Effector CD8-positive, alpha-beta T cell (primary cell): ENCODE results near the gene NMNAT2.
"Not testable (repeated sequence)": the region's sequence is repeated elsewhere in the genome, so short reads cannot be mapped to it uniquely, and the experiment has no call there.

ENCODE experiments used
- DNase-seq: peaks from one replicate; lab custom pipeline; 2025; lab: John Stamatoyannopoulos, UW

The NMNAT2 gene

DNA sequence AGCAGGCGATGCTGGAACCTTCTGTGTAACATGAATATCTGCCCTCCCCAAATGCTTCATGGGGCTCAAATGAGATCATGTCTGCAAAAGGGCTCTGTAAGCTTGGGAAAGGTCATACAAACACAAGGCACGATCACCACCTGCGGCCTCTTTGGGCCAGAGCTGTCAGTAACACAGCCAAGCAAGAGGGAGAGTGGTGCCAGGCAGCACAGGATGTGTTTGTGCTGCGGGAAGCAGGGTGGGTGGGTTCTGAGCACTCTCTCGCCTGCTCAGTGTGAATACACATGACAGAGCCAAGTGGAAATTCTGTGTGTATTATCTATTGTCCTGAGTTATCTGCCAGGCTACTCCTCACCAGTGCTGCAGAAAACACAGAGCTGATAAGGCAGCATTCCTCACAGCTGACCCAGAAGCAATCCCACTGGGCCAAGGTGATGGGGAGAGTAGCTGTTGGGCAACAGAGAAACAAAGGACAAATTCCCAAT is 130.9 kb downstream of the NMNAT2 start:
- DNase-seq: no peak

DNA sequence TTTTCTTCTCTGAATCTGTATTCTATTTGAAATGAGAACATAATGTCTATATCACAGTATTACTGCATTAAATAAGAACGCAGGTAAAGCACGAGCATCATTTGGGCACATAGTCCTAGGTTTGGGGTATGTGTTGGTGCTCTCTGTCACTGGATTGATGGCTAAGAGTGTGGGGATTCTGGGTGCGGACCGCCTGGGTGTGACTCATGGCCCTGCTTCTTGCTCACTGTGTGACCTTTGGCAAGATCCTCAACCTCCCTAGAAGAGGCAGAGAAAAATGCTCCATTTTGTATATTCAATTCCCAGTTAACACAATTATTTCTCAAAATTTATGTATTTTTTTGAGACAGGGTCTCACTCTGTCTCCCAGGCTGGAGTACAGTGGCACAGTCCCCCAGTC is 132.4 kb downstream of the NMNAT2 start:
- DNase-seq: no peak

DNA sequence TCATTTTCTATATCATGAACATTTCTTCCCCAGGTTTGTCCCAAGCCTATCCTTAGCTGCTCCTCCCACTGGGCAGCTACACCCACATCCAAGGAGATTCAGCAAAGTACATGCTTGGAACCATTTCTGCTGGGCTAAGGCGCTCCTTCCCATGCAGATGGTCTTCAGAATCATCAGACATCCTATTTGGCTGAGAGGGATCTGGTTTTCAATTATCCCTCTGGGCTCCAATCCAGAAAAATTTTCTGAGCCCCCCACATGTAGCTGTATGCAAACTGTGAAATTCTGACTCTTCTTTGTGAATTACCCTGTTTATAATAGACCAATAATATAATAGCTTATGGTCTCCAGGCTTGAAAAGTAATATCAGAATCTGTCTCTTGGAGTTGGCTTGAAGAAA is 132.9 kb downstream of the NMNAT2 start:
- no peak for DNase-seq

DNA sequence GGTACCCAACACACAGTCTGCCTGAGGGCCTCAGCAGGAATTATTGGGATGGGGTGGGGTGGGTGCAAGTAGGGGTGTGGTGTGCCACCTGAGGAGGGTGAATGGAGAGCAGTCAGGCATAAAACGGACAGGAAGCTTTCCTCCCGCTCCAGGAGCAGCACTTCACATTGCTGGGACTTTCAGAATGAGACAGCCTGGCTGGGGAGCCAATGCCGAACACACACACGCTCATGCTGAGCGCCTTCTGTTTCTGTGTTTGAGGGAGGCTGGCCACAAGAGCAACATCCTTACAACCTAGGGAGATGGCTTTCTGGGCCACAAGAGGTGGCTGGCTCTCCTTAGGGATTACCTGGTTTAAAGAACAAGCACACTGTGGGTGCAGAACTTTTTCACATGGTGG is 134.1 kb downstream of the NMNAT2 start:
- no peak for DNase-seq

DNA sequence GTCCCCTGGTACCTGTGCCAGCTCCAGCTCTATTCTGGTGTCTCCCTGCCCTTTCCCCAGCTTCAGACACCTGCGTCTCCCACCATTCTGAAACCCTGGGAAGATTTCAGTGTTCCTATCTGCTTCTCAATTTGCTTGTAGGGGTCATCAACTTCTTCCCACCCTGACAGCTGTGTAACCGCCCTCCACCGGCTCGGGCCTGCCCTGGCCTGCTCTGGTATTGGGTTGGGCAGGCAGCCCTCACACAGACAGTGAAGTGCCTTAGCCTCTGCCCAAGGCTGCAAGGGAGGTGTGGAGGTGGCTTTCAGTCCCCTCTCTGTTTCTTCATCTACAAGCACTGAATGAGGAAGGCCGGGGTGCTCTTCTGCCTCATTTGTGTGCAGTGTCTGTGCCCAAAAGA is 134.9 kb downstream of the NMNAT2 start:
- DNase-seq: no peak

DNA sequence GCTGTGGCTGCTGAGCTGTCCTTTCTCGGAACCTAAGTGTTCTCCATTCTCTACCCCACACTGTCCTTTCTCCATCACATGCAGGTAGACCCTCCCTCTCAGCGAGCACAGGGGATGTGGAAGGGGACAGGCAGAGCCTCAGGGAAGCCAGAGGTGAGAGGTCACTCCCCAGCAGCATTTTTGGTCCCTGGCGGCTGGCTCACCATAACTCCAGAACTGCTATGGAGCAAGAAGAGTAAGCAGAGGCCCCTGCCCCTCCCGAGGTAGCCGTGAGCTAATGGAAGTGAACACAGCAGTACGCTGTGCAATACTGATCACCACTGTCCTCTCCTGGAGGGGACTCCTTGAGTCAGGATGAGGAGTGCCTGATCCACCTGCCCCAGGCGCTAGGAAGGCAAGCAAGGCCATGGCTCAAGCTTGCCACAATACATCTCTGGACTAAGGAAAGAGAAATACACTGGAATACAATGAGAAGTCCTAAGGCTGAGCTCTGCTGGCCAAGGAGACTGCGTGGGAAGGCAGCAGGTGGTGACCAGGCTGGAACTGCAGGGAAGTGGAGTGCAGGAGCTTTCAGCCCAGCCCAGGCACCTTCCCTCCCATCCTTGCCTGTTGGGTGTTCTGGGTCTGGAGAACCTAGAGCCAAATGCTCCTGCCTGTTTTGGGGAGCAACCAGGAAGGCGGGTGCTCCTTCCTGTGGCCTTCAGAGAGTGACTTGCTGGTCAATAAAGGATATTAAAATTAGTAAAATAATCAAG is 135.9 kb downstream of the NMNAT2 start:
- DNase-seq: no peak

DNA sequence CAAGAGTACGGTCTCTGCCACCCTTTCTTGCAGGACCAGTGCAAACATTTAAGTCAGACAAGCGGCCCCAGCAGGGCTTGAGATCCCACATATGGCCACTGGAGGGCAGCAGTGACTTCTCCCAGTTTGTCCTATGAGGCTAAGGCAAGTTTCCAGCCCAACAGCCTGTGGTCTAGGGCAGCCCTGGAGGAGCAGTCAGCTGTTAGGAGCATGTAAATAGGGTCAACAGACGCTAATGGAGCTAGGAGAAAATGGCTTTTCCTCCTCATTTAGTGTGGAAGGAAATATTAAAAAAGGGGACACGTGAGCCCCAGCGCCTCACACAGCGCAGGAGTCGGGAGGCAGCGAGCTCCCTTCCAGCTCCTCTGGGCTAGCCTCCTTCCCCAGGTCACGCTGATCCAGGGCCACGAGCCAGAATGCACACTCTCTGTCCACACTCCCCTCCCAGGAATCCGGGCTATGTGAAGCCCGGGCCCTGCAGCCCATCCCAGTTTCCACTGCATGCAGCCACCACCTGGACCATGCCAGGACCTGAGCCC is 136.6 kb downstream of the NMNAT2 start:
- peak; percentile 37 for DNase-seq

DNA sequence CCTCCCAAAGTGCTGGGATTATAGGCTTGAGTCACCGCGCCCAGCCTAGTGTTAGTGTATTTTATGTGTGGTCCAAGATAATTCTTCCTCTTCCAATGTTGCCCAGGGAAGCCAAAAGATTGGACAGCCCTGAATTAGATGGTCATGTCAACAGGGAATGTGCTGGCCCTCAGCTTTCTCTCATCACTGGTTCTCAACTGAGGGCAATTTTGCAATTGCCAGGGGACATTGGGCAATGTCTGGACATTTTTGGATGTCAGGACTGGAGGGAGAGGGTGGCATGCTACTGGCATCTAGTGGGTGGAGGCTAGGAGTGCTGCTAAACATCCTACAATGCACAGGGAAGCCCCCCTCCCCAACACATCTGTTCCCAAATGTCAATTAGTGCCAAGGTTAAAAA is 137.1 kb downstream of the NMNAT2 start:
- DNase-seq: no peak

DNA sequence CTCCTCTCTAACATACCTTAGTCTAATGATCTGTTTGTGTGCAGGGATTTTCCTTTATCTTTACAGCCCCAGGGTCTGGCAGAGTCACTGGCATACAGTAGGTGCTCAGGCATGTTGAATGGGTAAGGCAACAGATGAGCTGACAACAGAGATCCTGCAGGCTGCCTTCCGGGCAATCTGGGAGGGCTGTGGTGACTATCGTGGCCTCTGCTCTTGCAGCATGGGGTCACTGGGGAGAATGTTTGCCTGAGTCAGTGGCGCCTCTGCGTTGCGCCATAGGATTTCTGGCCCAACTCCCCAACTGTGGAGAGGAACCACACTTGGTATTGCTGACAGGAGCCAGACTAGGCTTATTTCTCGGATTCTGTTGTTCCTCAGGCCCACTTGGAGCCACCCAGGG is 138.3 kb downstream of the NMNAT2 start:
- no peak for DNase-seq

DNA sequence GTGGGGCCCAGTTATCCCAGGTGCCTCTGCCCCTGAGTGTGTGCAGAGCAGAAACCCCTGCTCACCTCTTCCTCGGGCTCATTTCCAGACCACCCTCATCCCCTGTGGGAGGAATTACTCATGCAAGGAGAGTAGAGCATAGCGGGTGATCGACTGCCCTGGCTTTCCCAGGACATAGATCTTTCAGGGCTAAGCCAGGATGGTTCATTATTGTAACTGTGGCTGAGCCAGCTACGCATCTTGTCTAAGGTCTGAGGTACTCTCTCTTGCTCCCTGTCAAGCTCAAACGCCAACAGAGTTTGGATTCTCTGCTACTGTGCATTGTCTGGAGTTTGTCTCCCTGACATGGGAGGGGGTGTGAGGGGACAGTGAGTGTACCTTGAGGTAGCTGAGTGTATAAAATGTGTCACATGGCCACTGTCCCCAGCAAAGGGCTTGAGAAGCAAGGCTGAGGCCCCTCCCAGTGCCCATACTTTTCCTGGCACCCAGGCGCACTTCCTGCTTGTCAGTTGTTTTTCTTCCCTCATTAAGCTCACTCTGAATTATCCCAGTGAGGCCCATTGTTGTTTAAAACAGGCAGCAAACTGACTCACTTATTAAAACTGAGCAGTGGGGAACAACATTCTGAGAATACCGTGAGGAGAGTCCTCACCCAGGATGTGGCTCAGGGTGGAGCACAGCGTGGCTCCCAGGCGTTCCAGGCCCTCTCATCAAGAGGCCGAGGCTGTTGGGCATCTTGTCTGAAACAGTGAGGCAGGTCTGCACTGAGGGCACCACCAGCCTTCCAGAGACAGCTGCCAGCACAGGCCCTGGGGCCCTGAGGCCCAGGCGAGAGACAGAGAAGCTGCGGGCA is 139.2 kb downstream of the NMNAT2 start:
- no peak for DNase-seq

DNA sequence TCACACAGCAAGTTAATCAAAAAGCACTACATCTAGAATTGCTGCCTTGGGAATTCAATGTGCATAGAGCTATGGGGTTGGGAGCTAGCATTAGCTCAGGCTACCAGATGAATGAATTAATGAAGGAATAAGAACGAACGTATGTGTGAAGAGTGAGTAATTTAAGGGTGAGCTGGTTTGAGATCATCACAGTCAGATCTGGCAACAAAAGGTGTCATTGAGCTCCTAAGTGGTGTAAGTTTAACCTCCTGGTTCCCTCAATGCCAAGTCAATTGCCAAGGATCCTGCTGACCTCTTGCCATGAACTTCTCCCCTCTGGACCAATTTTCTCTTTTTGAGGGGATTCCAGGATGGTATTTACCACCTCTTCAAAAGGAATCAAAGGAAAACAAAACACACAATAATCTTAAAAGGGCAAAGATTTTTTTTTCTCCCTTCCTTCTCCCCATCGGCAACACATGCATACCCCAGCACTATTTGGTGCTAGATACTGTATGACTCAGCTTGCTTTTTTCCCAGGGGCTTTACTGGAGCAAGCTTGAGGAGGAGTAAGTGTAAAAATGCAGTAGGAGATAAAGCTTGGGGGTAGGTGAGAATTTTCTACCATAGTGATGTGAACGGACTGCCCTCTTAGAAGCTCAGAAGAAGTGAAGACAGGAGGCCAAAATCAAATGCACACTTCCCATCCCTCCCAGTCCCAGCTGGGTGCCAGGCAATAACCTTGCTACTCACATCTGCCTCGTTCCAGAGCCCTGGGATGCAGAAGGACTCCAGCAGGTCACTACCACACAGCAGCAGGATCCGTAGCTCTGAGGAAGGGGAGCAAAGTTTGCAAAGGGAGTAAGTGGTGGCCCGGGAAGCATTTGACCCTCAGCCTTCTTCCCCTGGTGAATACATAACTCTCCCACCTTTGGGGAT is 140.1 kb downstream of the NMNAT2 start:
- DNase-seq: no peak

DNA sequence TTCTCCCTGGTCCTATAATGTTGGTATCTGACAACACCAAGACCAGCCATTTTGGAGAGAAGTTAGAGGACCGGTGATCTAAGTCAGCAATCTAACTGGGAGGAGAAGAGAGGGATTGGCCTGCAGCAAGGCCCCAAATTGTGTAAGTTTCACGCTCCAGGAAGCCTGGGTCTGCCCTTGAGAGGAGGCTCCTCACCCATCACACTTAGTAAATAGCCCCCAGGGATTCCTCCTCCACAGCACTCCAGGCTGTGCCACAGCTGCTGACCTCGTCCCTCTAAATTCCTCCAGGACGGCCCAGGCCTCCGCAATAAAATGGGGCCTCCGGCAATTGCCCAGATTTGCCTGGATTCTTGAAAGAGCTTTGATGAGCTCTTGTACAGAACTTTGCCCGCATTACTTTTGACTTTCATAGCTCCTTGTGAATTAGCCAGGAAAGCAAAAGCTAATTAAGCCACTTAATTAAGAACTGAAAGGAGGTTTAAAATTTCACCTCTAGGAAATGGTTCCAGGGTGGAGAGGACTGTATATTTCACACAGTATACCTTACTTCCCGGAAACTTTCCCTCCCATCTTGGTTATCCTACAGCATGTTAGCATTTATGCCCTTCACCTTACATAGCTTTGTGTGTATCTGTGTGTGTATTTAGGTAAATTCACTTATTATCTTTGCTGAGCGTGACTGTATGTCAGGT is 141.6 kb downstream of the NMNAT2 start:
- DNase-seq: no peak

DNA sequence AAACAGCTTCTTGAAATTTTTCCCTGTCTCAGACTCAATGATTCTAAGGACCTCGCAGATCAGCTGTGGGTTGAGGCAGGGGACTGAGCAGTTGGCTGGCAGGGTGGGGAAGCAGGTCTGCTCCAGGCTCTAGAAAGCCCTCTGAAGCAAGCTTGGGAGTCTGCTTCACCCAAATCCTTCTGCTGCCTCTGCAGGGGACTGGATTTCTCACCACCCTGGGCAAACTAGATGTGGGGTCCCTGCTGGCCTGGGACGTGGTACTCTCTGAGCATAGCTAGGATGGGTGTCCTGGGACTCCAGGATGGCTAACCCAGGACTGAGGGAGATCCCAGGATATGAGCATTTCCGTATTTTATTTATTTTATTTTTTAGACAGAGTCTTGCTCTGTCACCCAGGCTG is 142.9 kb downstream of the NMNAT2 start:
- no peak for DNase-seq

DNA sequence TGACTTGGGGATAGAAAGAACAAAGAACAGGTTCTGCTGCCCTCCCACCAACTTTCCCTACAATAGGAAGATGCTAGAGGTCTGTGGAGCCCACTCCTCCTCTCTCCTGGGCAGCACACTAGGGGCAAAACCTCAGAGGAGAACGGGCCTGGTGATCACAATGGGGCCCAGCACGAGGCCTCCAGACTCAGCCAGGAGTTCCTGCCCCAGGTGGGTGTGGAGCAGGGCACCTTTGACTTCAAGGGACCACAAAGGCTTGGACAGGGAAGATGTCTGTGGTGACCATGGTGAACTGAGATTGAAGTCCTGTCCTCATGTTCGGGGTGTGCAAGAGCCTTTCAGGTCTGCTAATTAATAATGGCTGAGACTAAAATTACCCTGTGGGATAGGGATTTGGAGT is 143.3 kb downstream of the NMNAT2 start:
- DNase-seq: no peak

DNA sequence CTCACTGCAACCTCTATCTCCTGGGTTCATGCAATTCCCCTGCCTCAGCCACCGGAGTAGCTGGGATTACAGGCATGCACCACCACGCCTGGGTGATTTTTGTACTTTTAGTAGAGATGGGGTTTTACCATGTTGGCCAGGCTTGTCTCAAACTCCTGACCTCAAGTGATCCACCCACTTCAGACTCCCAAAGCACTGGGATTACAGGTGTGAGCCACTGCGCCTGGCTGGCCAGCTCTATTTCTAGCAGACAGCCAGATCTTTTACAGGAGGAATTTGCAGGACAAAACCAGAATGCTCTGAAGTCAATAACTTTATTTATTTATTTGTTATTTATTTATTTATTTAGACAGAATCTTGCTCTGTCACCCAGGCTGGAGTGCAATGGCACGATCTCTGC is 144.2 kb downstream of the NMNAT2 start:
- not testable (repeated sequence) for DNase-seq

DNA sequence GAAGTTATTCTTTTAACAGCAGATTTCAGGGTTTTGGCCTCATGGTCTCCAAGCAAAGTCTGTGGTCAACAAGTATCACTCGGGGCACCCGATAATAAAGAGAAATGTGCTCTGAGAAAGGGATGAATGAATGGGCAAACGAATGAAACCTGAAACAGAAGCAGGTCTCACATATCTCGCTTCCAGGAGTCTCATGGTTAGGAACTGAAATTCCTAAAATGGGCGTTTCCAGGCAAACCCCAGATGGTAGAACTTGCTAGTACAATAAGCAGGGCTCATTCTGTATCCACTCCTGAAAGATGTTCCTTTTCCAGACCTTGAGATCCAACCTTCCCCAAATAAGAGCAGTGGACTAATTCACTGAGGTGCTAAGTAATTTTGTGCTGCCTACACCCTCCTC is 144.9 kb downstream of the NMNAT2 start:
- no peak for DNase-seq

DNA sequence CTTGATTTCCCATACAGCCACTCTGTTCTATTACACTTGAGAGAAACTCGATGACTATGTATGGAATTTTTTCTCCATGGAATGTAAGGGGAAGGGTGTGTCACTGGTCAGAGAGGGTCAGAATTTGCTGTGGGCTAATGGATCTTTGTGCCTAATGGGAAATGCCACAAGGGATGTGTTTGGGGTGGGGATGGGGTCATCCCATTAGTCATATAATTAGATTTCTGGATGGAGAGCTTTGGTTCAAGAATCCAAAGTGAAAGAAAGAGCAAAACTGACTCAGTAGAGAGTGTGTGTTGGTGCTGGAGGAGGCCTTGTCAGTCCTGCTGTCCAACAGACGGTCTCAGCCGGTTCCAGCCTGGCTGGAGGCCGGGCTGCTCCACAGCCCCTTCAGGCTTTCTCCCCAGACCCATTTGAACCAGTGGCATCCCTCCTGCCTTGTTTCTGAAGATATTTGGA is 145.8 kb downstream of the NMNAT2 start:
- no peak for DNase-seq

DNA sequence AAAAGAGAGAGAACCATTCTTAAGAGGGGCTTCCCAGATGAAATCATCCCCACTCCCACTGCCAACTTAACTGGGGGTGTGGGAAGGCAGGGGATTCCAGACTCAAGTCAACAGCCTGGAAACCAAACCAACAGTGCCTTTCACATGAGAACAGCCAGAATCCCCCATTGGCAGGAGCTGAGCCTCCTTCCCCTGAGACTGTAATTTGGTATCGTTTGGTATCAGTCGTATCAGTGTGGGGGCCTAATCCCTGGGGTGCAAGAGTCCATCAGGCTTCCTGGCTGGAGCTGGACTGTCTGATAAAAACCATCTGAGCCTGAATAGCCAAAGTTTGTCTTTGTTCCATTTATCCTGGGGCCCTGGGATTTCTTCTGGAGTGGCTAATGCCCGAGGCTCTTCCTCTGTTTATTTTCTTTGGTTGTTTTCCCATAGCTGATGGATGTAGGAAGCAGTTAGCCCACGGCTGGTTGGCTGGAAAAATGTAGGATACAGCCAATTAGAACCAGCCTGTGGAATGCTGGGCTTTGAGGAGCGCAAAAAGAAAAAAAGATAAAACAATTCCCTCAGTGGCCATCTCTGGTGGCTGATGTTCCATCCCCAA is 147.5 kb downstream of the NMNAT2 start:
- no peak for DNase-seq

DNA sequence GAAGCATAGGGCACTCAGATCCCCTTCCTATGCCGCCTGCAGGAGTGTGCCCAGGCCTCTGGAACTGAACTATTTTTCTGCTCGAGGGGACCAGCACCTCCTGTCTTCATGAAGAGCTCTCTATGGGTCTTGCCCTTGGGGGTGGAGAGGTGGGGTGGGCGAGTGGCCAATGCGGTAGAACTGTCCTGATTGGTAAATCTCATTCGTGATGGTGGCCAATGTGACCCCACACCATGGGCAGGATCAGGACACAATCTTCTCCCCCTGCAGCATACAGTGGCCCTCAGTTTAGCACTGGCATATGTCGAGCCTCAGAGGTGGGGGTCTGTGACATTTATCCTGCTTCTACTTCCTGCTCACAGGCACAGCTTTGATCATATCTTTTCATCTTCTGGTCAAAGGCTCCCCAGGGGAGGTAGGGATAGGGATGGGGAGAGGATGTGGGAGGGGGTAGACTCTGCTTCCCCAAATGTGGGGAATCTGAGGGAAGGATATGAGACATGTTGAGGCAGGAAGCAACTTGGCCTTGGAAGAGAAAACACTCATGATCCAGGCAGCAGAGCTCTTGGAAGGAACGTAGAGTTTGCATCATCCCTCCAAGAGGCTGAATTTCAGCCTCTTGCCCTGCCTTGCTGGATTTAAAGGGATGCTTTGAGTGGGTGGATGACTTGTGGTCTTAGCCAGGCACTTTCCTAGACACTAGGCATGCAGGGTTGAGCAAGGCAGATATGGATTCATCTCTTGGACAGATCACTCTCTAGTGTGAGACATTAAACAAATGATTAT is 150.3 kb downstream of the NMNAT2 start:
- no peak for DNase-seq
